Hypothalamus (tissue), 51 donors: Measurements from ENCODE around the gene GPR171.

ENCODE experiments used
- DNase-seq, 51 donors: peaks; one replicate each; lab custom pipeline; 2025; lab: John Stamatoyannopoulos, UW

Gene GPR171

DNA sequence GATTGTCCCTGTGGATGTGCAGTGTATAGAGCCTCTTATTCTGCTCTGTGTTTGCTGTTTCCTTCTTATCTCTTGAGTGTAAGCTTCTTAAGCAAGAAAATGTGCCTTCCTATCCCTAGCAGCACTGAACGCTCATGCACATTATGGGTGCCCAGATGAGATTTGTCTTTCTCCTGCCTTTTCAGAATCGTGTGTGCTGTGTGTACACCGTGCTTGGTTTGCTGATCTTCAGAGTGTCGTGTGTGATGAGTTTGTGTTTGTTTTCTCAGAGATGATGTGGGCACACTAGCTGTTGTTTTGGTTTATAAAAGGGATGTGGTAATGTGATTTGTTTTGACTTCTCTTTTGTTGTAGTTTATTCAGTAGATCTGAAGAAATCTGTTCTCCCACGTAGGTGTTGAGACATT, 19.7 kb downstream of the GPR171 start:
- DNase-seq, result no peak

DNA sequence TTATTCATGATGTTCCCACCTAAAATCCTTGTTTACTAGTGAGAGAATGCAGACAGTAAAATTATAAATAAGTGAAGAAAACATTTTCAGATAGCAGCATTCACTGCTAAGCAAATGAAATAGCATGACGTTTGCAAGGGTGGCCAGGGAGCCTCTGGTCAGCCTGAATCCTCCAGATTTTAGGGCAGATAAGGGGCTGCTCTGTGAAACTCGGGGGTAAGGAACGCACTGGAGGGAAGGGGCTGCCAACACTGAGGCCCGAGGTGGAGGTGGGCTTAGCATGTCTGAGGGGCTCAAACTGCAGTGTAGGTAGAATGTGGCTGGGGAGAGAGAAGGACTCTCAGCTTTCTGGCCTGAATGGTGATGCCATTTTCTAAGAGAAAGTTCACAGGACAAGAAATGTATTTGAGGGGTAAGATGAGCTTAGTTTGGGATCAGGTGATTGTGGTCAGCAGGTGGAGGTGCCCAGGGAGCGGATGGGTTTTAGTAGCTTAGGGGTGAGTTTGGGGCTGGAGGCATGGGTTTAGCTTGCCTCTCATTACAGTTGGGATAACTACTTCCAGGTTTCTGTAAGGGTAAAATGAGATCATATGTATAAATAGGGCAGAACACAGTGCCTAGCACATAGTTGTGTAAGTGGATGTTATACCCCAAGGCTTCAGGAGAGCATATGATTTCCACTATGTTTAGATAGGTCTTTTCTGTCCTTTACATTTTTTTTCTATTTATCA, 20.5 kb downstream of the GPR171 start:
- DNase-seq, result no peak

DNA sequence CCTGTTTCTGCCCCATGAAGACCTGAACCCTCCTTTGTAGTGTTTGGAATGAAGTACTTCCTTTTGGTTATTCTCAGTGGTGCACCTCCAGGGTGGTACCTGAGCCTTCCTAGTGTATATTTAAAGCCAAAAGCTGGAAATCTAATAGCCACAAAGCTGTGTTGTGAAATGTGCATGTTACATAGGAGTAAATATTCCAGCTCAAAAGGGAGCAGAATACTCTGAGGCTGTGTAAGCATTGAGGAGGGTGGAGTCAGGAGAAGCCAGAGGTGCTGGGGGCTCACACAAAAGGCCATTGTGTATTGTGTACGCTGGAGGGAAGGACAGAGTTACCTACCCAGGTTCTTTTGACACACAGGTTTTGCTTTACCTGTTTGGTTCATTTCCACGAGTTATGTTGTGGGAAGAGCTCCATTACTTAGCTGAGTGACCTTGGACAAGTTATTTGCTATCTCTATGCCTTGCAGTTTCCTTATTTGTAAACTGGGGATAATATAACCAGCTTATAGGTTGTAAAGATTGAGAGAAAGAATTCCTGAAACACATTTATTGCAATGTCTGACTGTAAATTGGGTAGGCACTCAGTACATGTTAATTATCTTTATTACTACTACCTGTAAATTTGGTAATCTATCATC, 24.7 kb downstream of the GPR171 start:
- no peak for DNase-seq

GRCh38 chr3:151175952-151176351, 27.1 kb downstream of the GPR171 start:
- no peak for DNase-seq

GRCh38 chr3:151174351-151174750, 28.7 kb downstream of the GPR171 start:
- no peak for DNase-seq

DNA sequence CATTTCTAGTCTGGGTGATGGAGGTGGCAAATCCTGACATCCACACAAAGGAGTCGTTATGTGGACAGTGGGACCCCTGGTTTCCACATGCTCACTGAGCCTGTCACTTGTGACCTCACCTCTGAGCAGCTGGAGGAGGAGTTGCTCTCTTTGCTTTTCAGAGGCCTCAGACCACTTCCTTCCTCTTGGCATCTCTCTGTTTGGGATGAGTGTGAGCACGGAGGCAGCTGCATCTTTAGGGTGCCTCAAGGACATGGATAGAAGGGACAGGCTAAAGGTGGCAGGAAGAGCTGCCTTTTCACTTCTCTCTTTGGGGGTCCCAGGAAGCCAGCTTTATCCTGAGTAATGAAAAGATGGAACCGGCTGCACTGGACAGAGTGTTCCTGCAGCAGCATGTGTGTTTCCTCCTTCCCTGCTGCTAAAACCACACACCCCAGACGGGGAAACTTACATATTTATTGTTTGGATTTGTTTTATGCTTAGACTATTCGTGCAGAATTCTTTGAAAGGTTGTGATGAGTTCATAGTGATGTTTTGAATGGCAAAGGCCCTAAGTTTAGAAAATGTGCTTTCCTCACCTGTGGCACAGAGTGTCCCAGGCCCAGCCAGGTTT, 31.8 kb downstream of the GPR171 start:
- DNase-seq, result peak in 2 of 51 donors; percentile 2 to 7

DNA sequence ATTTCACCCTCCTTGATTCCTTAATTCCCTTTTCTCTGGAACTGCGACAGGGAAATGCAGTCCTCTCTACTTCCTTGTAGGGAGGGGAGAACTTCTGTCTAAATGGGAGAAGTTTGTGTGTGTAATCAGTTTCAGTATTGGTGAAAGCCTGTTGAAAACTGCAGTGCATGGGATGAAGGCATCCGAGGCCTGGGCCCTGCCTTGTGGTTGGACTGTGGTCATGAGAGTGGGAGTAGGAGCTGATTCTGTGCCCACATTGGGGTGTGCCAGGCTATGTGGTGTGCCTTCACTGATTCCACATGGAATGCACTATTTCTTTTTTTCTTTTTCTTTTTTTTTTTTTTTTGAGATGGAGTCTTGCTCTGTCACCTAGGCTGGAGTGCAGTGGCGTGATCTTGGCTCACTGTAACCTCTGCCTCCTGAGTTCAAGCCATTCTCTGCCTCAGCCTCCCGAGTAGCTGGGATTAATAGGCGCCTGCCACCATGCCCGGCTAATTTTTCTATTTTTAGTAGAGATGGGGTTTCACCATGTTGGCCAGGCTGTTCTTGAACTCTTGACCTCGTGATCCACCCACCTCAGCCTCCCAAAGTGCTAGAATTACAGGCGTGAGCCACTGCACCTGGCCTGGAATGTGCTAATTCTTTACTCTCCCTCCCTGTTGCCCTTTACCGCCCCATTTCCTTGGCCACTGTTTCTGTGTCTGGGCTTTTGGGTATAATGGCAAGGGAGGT, 32.9 kb downstream of the GPR171 start:
- DNase-seq, result peak in 10 of 51 donors; percentile 3 to 29 (median 11)

- DNase-seq, result no peak
Measured at GRCh38 chr3:151169262-151169947, 33.6 kb downstream of the GPR171 start.

DNA sequence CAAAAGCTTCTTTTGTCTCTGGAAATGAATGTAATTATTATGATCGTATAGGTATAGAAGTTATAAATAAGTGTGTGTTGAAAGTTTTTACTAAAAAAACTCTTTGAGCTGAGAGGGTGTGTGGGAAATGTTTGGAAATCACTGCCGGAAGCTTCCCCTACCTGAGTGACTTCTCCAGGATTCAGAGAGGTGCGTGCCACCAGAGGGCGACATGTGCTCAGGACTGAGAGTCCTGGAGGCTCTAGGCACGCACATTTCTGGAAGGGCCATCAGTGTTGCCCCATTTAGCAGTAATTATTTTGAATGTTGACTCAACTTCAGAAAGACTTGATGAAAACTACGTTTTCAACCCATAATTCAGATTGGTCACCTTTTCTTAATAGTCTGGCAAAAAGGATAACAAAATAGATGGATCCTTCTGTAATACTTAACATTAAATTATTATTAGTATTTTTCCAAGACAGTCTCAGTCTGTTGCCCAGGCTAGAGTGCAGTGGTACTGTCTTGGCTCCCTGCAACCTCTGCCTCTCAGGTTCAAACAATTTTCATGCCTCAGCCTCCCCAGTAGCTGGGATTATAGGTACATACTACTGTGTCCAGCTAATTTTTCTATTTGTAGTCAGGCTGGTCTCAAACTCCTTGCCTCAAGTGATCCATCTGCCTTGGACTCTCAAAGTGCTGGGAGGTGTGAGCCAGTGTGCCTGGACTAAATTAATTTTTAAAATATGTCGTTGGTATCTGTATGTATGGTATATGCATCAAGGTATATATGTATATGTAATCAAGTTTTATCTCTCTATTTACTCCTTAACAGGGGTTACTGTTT, 34.5 kb downstream of the GPR171 start:
- peak in 30 of 51 donors; percentile 5 to 73 (median 43) for DNase-seq

DNA sequence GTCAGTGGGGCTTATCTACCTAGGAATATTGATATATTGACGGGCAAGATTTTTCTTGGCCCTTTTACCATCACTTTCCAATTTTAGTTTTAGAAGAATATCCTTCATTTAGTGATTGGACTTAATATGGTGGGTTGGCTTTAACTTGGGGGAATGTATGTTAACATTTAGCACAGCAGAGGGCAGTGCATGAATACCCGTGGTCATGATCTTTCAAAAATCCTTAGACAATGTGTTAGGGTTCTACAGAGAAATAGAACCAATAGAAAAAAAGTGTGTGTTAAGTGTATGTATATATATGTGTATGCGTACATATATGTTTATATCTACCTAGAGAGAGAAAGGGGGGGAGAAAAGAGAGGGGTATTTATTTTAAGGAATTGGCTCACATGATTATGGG, 36.9 kb downstream of the GPR171 start:
- no peak for DNase-seq

DNA sequence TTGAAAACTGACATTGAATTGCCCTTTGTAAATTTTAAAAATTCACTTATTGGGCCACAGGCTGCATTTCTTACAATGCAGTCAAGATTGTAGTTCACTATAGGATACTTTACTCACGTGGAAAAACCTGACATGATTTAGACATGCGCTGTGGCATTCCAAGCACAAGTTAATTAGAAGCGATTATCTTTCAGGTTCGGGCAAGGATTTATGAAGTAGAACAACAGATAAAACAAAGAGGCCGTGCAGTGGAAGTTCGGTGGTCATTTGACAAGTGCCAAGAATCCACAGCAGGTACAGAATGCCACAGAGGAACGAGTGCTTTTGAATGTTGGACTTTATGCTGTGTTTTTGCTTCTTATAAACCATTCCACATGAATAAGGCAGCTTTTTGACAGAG, 37.8 kb downstream of the GPR171 start:
- DNase-seq, result no peak

DNA sequence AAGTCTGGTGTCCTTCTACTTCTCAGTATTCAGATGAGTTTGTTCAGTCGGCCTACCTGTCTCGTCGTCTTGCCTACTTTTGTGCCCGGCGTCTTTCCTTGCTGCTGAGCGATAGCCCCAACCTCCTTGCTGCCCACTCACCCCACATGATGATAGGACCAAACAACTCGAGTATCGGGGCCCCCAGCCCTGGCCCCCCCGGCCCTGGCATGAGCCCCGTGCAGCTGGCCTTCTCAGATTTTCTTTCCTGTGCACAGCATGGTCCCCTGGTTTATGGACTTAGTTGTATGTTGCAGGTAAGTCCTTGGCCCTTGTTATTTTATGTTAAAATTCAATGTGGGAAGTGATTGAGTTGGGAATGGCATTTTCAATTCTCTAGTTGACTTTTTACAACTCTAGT, 43.2 kb downstream of the GPR171 start:
- no peak for DNase-seq

GRCh38 chr3:151156618-151157216, 46.3 kb downstream of the GPR171 start:
- DNase-seq, result peak in 1 of 51 donors; percentile 5

- DNase-seq, result peak in 1 of 51 donors; percentile 7
Measured at GRCh38 chr3:151155409-151156128, 47.4 kb downstream of the GPR171 start.

GRCh38 chr3:151154566-151154965, 48.5 kb downstream of the GPR171 start:
- no peak for DNase-seq

DNA sequence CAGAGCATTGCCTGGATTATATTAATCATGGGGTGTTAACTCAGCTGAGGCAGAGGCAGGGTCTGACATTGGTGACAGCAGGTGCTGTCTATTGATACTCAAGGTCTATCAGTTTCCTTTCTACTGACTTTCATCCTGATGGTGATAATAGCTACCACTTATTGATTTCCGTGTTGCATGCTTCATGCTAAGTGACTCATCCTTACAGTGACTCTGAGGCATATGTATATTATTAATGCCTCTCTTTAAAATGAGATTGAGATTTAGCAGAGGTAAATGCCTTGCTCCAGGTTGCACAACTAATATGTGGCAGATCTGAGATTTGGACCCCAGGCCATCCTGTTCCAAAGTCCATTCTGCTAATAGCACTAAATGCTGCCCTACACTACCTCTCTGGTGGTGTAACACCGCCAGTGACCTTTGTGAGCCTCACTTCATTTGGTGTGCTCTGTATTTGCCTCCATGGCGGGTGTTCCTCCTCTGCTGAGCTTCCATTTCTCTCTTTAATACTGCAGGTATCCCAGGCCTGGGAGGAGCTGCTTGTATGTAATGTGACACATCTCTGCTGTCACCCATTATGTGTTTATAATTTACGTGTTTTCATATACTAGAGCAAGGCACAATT, 50.4 kb downstream of the GPR171 start:
- no peak for DNase-seq
